BLaER1 (cell line): ENCODE results near the gene GAS6.

Source experiments
- H3K27ac ChIP-seq: shearing (Covaris generic); formaldehyde crosslinking; 2 replicates; pipeline ENCODE4 v1.8.1; 2022
- H3K27me3 ChIP-seq: shearing (Covaris generic); formaldehyde crosslinking; 2 replicates; pipeline ENCODE4 v1.8.1; 2022
- H3K36me3 ChIP-seq: shearing (Covaris generic); formaldehyde crosslinking; 2 replicates; pipeline ENCODE4 v1.8.1; 2022
- H3K4me1 ChIP-seq: shearing (Covaris generic); formaldehyde crosslinking; 2 replicates; pipeline ENCODE4 v1.8.1; 2022
- H3K4me2 ChIP-seq: shearing (Covaris generic); formaldehyde crosslinking; 2 replicates; pipeline ENCODE4 v1.8.1; 2022
- H3K4me3 ChIP-seq: shearing (Covaris generic); formaldehyde crosslinking; 2 replicates; pipeline ENCODE4 v1.8.1; 2022
- H3K9ac ChIP-seq: shearing (Covaris generic); formaldehyde crosslinking; 2 replicates; pipeline ENCODE4 v1.8.1; 2022
- H3K9me3 ChIP-seq: shearing (Covaris generic); formaldehyde crosslinking; 2 replicates; pipeline ENCODE4 v1.8.1; 2022
- H4K20me1 ChIP-seq: shearing (Covaris generic); formaldehyde crosslinking; 2 replicates; pipeline ENCODE4 v1.8.1; 2022
- Cebpa-rat ChIP-seq: shearing (Covaris generic); IDR thresholded peaks from 2 replicates; pipeline ENCODE4 v1.8.1; 2022

The GAS6 gene

DNA sequence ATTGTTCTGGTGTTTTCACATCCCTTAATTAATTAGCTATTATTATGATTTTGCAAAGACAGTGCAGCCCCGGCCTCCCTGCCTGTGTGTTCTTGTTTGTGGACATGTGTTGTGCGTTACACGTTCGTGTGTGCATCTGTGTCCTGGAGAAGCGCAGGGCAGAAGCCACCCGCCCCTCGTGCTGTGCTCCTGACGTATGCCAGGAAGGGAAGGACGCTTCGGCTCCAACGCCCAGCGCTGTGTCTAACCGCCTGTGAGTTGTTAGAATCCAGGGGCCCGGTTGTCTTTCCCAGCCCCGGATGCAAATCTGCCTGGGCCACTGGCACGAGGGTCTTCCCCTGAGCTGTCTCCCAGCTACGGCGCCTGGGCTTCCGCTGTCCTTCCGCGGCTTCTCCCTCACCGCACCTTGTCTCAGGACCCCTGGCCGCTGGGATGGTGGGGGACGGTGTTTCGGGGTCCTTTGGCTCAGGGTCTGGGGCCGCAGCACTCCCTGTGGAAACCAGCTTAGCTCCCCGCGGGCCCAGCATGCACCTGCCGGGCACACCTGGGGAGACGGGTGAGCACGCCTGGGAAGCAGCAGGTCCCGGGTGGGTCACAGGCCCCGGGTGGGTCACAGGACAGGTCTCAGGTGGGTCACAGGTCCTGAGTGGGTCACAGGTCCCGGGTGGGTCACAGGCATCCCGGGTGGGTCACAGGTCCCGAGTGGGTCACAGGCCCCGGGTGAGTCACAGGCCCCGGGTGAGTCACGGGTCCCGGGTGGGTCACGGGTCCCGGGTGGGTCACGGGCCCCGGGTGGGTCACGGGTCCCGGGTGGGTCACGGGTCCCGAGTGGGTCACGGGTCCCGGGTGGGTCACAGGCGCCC, 51.5 kb downstream of the GAS6 start:
- peaks cover 24% of the 10 kb centered on the region for H3K9me3 ChIP-seq
- no peak overlapping the region for H3K4me3 ChIP-seq
- no peak overlapping the region for H3K4me2 ChIP-seq
- no peaks in the 10 kb centered on the region for H3K27me3 ChIP-seq
- H3K4me1 ChIP-seq: peaks cover 46% of the 10 kb centered on the region
- H3K36me3 ChIP-seq: no peaks in the 10 kb centered on the region; the same call in 1 of the 2 replicates
- no peak overlapping the region for H3K27ac ChIP-seq
- H3K9ac ChIP-seq: no peak overlapping the region
- peaks cover 21% of the 10 kb centered on the region for H4K20me1 ChIP-seq
- TF ChIP-seq Cebpa-rat: no peak

DNA sequence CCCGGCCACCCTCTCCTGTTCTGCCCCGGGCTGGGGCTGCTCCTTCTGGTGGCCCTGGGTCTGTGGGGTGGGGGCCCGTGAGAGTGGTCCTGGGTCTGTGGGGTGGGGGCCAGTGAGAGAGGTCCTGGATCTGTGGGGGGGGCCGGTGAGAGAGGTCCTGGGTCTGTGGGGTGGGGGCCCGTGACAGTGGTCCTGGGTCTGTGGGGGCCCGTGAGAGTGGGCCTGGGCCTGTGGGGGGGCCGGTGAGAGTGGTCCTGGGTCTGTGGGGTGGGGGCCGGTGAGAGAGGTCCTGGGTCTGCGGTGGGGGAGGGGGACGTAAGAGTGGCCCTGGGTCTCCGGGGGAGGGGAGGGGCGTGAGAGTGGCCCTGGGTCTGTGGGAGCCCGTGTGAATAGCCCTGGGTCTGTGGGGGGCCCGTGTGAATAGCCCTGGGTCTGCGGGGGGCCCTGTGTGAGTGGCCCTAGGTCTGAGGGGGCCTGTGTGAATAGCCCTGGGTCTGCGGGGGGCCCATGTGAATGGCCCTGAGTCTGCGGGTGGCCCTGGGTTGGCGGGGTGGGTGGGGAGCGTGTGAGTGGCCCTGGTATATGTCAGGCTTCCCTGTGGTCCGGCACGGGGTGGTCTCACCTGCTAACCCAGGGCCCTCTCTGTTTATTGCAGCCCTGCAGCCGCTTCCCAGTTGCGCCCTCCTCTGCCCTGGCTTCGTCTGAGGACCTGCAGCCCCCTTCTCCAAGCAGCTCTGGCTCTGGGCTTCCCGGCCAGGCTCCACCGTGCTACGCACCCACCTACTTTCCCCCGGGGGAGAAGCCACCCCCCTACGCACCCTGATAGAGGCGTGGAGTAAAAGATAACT, 52.6 kb downstream of the GAS6 start:
- no peak for TF ChIP-seq Cebpa-rat
- Histone ChIP-seq H3K9ac (no peak overlapping the region), H3K27ac (no peak overlapping the region), H3K27me3 (peaks cover 5% of the 10 kb centered on the region; the same call in 1 of the 2 replicates), H3K9me3 (peaks cover 35% of the 10 kb centered on the region), H4K20me1 (peaks cover 13% of the 10 kb centered on the region), H3K4me2 (peak overlapping the region; percentile 70), H3K4me3 (no peak overlapping the region), H3K4me1 (peaks cover 38% of the 10 kb centered on the region), H3K36me3 (no peaks in the 10 kb centered on the region; the same call in 1 of the 2 replicates)

DNA sequence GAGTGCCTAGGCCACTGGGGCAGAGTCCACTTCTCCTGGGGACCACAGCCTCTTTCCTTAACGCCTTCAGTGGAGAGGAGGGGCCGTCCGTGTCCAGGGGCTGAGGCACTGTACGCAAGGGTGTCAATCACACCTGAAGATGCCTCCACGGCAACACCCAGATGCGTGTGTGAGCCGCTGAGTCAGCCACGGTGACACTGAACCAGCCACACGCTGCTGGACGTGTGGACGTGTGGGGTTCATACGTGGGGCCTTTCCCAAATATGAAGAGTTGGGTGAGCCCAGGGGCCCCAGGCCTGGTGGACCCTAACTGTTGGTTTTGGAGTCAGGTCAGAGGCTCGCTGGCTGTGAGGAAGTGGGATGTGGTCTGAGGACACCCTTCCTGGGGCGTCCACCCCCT, 53.2 kb downstream of the GAS6 start:
- no peak overlapping the region for H3K27ac ChIP-seq
- peak overlapping the region; percentile 70 for H3K4me2 ChIP-seq
- no peak for TF ChIP-seq Cebpa-rat
- peaks cover 42% of the 10 kb centered on the region for H3K9me3 ChIP-seq
- H4K20me1 ChIP-seq: peaks cover 8% of the 10 kb centered on the region; the same call in 1 of the 2 replicates
- H3K36me3 ChIP-seq: peaks cover 3% of the 10 kb centered on the region; the same call in 1 of the 2 replicates
- no peak overlapping the region for H3K4me3 ChIP-seq
- H3K27me3 ChIP-seq: peaks cover 9% of the 10 kb centered on the region; the same call in 1 of the 2 replicates
- peaks cover 31% of the 10 kb centered on the region for H3K4me1 ChIP-seq
- H3K9ac ChIP-seq: no peak overlapping the region

DNA sequence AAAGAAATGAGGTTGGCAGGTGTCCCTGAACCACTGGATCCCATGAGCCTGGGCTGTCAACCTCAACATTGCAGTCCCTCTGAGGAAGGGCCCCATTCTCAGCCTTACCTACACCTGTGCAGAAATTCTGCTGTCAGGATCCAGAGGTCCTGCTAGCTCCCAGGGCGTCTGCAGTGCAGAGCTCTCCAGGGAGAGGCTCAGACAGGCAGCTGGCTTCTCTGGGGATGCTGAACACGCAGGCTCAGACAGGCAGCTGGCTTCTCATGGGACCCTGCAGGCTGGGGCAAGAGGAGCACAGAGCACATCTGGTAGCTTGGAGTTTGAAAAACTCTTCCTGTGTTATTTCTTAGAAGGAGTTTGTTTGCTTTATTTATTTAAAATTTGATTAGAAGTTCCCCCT, 53.9 kb downstream of the GAS6 start:
- H3K9ac ChIP-seq: no peak overlapping the region
- no peak overlapping the region for H3K27ac ChIP-seq
- TF ChIP-seq Cebpa-rat: no peak
- peaks cover 8% of the 10 kb centered on the region; the same call in 1 of the 2 replicates for H4K20me1 ChIP-seq
- H3K27me3 ChIP-seq: peaks cover 16% of the 10 kb centered on the region; the same call in 1 of the 2 replicates
- peaks cover 48% of the 10 kb centered on the region for H3K9me3 ChIP-seq
- H3K4me1 ChIP-seq: peaks cover 25% of the 10 kb centered on the region
- H3K4me3 ChIP-seq: no peak overlapping the region
- peak overlapping the region; percentile 70 for H3K4me2 ChIP-seq
- peaks cover 6% of the 10 kb centered on the region; the same call in 1 of the 2 replicates for H3K36me3 ChIP-seq

DNA sequence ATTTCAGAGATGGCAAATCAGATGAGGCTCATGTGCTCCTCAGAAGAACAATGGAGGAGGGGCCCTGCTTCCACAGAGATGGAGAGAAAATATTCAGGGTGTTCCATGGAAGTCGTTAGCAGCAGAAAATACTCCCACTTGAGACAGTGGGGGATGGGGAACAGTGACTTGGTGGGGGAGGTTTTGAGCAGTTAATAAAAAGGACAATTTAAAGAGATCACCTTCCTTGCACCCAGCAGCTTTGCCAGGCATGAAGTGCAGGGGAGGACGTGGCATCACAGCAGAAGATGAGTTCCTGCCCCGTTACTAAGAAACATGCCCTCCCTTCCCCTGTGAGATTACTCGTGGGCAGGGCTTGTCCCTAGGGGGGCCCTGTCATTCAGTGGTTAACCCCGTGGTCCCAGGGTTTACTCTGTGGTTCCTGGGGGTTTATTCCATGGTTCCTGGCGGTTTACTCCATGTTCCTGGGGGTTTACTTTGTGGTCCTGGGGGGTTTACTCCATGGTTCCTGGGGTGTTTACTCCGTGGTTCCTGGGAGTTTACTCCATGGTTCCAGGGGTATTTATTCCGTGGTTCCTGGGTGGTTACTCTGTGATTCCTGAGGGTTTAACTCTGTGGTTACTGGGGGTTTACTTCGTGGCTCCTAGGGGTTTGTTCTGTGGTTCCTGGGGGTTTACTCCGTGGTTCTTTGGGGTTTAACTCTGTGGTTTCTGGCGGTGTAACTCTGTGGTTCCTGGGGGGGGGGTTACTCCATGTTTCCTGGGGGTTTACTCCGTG, 55.6 kb downstream of the GAS6 start:
- H3K4me1 ChIP-seq: peaks cover 24% of the 10 kb centered on the region
- H3K9ac ChIP-seq: no peak overlapping the region
- no peak for TF ChIP-seq Cebpa-rat
- peaks cover 8% of the 10 kb centered on the region; the same call in 1 of the 2 replicates for H4K20me1 ChIP-seq
- H3K27me3 ChIP-seq: peaks cover 18% of the 10 kb centered on the region; the same call in 1 of the 2 replicates
- peak overlapping the region; percentile 18; the same call in 1 of the 2 replicates for H3K4me2 ChIP-seq
- peaks cover 48% of the 10 kb centered on the region for H3K9me3 ChIP-seq
- no peak overlapping the region for H3K27ac ChIP-seq
- peaks cover 6% of the 10 kb centered on the region; the same call in 1 of the 2 replicates for H3K36me3 ChIP-seq
- H3K4me3 ChIP-seq: no peak overlapping the region

DNA sequence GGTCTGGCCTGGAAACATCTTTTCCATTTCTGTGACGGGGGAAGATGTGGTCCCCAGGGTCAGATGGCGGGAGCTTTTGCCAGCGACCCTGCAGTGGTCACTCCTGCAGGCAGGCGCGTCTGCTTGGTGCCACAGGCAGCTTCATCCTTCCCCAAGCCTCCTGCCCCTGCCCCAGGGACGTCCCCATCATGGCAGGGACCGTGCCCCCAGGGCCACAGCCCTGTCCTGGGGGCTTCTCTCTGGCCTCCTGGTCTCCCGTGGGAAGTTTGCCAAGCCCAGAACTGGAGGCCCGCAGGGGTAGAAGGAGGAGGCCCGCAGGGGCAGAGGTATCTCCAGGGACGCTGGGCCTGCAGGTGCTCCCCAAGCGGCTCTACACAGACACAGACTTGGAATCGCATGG, 57.4 kb downstream of the GAS6 start:
- TF ChIP-seq Cebpa-rat: no peak
- Histone ChIP-seq H3K27me3 (peaks cover 18% of the 10 kb centered on the region; the same call in 1 of the 2 replicates), H3K4me3 (no peak overlapping the region), H3K9ac (no peak overlapping the region), H4K20me1 (peaks cover 17% of the 10 kb centered on the region), H3K27ac (no peak overlapping the region), H3K36me3 (peaks cover 6% of the 10 kb centered on the region; the same call in 1 of the 2 replicates), H3K4me2 (no peak overlapping the region), H3K4me1 (peaks cover 33% of the 10 kb centered on the region), H3K9me3 (peaks cover 48% of the 10 kb centered on the region)

DNA sequence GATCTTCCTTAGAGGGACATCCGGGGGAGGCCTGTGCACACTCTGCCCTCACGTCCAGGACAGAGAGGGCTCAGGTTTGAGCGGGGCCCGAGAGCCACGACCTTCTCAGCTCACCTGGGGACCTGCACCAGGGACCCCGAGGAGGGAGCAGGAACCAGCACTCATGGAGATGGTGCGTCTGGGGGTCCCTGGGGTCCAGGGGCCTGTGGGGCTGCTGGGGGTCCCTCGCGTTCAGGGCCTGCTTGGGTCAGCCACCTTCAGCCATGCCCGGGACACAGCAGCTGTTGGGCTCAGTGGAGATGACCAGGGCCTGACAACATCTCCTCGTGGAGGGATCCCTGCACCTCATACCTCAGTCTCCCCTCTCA, 57.8 kb downstream of the GAS6 start:
- Histone ChIP-seq H3K4me1 (peaks cover 38% of the 10 kb centered on the region), H3K4me3 (no peak overlapping the region), H3K9me3 (peaks cover 48% of the 10 kb centered on the region), H3K9ac (no peak overlapping the region), H3K27ac (no peak overlapping the region), H3K27me3 (peaks cover 18% of the 10 kb centered on the region; the same call in 1 of the 2 replicates), H4K20me1 (peaks cover 22% of the 10 kb centered on the region), H3K36me3 (peaks cover 6% of the 10 kb centered on the region; the same call in 1 of the 2 replicates), H3K4me2 (no peak overlapping the region)
- TF ChIP-seq Cebpa-rat: no peak

DNA sequence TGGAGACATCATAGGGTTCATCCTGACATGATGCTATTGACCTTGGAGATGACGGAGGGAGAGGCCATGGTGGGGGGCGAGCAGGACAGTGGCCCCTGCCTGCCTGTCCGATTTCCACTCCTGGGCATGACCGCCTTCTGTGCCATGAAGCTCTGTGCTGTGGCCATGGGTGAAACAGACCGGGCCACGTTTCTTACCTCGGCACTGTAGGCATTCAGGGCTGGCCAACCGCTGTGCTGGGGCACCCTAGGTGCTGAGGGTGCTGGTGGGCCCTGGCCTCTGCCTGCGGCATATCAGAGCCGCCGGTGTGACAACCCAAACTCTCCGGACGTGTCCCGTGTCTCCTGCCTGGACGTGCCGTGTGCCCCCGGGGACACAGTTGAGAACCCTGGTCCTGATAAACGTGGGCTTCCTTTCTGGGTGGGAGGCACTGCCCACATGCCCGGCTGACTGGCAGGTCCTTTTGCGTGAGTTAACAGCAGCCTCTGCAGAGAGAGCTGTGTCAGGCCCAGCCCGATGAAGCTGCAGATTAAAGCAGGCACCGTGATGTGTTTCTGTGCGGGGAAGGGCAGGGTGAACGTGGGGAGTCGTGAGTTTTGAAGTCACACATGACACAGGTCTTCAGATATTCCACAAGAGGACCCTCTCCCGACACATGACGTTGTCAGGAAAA, 58.3 kb downstream of the GAS6 start:
- Histone ChIP-seq H3K4me1 (peaks cover 33% of the 10 kb centered on the region), H3K27me3 (peaks cover 18% of the 10 kb centered on the region; the same call in 1 of the 2 replicates), H3K9ac (no peak overlapping the region), H3K36me3 (peaks cover 6% of the 10 kb centered on the region; the same call in 1 of the 2 replicates), H3K4me2 (no peak overlapping the region), H3K9me3 (peaks cover 48% of the 10 kb centered on the region), H3K27ac (no peak overlapping the region), H4K20me1 (peaks cover 21% of the 10 kb centered on the region), H3K4me3 (no peak overlapping the region)
- no peak for TF ChIP-seq Cebpa-rat
